Stimulated activated CD4-positive, alpha-beta T cell treated with anti-CD3 and anti-CD28 coated beads, Interleukin-2, amount 100 ng/mL, for 4 hours (primary cell): ENCODE results near the gene METTL8.
"Not testable (repeated sequence)": the region's sequence is repeated elsewhere in the genome, so short reads cannot be mapped to it uniquely, and the experiment has no call there.

Source experiments
- DNase-seq: peaks from one replicate; pipeline ENCODE4 v3.0.0-alpha.2; 2020; ENCODE audit warnings: low read depth

Gene METTL8

DNA sequence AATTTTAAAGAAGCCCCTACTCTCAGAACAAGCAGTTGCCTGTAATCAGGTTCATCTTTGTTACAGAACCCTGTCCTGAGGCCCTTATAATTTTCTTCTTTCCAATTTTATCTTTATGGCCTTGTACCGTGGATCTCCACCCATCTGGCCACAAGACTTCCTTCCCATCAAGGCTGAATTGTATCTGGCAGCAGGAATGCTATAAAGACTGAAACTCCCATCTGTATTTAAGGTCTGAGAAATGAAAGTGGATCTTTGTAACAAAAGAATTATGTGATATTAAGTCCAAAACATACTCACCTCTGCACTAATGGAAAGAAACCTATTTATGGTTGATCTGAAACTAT is 91.8 kb downstream of the METTL8 start:
- DNase-seq, result no peak

DNA sequence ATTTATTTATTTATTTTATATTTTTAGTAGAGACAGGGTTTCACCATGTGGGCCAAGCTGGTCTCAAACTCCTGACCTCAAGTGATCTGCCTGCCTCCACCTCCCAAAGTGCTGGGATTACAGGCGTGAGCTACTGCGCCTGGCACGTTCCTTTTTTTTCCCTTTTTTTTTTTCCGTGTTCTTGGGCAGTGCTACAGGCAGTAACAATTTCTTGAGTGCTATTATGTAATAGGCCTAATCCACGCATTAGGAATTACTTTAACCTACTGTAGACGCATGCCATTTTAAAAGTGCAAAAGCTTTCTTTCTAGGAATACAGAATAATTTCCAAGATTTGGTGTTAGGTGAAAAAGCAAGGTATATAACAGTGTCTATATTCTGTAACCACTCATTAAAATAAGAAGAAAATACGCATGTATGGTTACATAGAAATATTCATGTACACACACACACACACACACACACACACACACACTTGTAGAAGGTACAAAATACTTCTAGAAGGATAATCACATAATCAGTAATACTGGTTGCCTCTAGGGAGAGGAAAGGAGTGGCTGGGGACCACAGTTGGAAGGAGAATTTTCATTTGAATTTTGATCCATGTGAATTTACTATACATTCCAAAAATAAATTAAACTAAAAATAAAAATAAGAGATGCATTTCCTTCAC is 92.3 kb downstream of the METTL8 start:
- no peak for DNase-seq

DNA sequence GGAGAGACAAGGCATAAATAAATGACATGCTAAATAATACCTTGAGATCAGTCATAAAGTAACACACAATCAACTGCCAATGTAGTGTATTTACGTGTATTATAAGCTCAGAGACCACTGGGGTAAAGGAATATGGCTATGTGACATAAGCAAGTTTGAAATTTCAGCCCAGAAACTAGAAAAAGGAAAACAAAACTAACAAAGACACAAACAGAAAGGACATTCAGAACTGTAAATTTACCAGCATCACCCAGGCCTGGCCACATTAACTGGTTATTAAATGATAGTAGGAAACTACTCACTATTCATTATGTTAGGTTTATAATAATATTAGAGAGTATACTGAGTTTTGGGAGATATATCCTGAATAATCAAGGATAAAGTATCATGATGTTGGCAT is 98.8 kb downstream of the METTL8 start:
- no peak for DNase-seq

- DNase-seq, result no peak
Measured at GRCh38 chr2:171334171-171334570, 99.6 kb downstream of the METTL8 start.

GRCh38 chr2:171330155-171330956 is 103.4 kb downstream of the METTL8 start:
- no peak for DNase-seq

DNA sequence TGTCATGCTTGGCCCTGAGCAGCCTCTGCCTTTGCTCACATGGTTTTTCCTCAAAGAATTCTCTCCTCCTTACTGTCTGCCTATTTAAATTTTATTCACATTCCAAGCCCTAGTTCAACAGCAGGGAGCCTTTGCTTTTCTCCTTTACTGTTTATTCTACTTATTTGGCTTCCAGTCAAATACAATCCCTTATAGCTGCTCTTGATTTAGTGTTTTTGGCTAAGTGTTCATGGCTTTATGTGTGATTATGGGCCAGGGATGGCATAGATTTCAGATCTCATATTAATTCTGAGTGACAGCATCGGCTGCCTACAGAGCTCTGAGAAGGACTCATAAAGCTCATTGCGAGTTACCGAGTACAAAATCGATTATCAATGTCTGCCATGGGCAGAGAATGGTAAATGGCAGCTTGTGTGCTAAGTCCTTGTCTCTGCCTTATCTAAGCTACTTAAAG is 106.7 kb downstream of the METTL8 start:
- DNase-seq, result no peak

DNA sequence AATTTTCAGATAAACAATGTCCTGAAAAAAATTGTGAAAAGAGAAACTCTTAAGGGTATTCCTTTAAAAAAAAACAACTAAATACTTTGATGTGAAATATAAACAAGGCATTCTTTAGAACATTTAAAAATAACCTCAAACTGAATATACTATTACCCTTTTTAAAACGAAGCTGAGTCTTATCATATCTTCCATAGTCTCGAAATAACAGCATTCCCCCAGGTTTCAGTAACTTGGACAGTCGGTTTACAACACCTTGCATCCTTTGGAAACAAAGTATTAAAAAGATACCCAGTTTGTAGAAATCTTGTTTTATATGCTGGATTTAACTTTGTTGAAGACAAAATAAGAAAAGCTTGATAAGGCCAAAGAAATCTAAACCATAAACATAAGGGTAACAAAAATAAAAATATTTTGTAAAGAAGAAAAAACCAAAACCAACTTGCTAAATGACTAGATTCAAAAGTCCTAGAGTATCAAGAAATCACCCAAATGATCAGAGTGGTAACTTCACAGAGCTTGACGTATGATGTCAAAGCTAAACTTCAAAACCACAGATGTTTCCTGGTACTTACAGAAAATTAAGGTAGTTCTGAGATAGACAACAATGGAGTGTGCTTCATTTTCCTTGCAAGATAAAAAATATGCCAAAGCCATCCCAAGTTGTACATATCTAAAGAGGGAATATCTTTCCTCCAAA is 107.8 kb downstream of the METTL8 start:
- no peak for DNase-seq

DNA sequence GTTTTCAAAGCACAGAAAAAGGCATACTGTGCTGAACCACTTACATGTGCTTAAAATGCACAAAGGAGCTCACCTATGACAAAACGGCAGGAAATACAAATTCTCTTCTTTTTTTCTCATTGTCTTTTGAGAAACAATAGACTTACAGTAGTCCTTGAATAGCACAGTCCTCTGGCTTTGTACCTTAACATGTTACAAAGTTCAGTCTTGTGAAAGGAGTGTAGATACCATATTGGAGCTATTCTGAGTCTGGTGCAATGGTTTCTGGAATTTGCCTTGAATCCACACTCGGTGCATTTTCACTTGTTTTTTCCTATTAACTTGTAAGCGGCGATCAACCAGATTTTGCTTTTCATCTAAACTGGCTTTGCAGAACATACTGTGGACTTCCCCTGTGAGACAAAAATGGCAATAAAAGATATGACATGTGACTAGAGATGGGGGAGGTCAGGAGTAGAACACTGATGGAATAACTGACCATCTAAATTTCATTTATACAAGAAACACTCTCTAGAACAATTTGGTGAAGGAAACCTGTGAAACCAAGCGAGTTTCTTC is 109.7 kb downstream of the METTL8 start:
- DNase-seq, result no peak

DNA sequence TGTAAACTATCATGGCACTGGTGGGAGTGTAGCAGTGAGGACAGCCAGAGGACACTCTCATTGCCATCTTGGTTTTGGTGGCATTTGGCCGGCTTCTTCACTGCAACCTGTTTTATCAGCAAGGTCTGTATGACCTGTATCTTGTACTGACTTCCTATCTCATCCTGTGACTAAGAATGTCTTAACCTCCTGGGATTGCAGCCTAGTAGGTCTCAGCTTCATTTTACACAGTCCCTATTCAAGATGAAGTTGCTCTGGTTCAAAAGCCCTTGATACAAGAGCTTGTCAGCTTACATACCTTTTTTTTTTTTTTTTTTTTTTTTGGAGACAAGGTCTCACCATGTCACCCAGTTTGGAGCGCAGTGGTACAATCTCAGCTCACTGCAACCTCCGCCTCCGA is 110.9 kb downstream of the METTL8 start:
- DNase-seq, result no peak

DNA sequence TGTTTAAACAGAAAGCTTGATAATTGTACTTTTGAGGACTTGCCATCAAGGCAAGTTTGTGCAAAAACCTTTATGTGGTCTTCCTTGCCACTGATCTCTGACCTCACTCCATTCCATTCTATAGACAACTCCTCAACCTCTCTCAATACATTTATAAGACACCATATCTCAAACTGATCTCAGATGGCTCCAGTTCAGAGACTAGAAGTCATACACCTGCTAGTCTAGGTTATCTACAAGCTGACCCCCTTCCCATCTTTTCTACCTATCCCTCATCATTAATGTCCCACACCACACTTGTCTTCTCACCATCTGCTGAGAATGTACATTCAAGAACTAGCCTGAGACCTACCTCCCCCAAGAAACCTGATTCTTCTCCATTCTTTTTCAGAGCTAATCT is 113.1 kb downstream of the METTL8 start:
- DNase-seq, result no peak

DNA sequence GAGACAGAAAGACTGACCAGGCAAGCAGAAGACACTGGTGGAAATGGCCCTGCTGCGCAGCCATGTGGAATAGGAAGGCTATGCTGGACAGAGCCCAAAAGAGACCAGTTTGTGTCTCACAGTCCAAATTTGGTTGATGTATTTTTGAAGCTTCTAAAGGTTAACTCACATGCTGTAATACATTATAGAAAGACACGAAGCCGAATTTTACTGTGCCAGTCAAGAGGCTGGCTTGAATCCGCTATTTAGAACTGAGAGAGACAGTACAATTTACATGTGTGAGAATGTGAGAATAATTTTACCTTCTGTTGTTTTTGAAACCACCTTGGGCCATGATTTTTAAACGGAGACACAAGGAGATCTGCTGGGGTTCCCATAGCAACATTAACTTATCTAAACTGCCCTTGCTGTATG is 113.6 kb downstream of the METTL8 start:
- DNase-seq, result no peak

DNA sequence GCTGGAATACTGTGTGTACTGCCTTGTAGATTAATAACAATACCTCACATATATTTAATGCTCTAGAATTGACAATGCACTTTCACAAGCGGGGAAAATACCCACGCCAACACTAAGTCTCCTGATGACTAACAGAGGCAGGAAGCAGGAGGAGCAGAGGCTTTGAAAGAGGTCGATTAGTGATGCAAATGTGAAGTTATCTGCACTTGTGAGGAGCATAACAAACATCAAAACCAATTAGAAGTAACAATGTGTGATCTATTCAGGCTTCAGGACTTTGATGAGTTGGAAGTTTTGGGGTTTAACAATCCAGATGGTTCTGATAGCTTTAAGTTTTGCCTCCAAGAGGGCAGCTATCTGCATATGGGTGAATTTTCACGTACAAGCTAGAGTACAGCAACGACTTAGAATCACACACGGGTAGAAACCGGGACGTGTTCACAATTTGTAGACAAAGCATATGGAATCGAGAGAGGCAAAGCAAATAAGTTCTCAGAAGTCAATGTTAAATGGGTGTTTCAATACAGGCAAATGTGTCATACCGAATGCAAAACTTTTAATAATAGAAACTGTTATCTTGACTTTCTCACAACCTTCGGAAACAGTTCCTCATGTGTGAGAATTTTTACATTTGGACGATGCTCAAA is 114.5 kb downstream of the METTL8 start:
- peak; percentile 49 for DNase-seq

- no peak for DNase-seq
Measured at GRCh38 chr2:171318463-171318934, 115.3 kb downstream of the METTL8 start.

DNA sequence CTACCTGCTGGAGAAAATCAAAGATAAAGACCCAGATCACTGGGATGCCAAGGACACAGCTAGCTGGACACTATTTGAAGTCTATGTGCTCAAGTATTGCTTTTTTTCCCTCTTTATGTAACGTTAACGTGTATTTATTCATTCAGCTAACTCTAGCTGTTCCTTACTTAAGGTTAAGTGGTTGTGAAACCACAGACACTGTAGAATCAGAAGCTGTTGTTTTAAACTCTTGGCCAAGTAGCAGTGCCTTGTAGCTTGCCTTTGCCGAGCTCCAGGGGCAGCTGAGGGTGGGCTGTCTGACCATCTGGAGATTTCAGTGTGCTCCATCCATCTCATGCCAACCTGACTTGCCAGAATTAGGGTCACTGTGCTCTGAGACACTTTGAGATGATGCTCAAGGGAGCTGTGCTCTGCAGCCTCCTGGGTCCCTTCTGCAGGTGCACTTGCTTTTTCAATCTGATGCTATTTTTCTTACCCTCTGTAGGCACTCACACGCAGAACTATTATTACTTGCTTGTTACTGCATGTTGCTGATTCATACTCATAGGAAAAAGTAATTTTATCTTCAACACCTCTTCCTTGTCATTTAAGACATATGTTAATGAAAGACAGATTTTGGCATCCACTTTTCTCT is 116.2 kb downstream of the METTL8 start:
- no peak for DNase-seq

DNA sequence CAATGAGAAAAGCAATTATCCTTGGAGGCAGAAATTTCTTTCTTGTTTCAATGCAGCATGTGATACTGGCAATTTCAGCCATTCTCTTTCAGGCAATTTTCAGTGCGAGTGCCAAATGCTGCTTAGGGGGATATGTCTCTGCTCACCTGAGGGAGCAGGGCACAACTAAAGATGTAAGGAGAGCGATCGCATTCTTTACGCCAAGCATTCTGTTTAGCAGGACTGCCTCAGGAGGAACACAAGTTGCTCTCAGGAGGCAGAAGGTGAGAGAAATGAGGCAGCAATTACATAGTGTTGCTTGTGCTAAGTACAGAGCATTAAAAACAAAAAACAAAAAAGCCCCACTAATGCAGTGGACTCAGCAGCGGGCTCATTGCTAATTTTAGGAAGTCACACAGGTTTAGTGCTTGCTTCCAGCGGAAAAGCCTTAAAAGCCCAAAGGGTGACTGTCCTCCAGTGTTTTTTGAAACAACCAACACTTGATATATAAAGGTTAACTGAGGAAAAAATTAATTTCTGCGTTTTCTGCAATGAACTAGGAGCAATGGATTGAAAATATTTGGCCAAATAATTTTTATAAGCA is 116.9 kb downstream of the METTL8 start:
- DNase-seq, result no peak

DNA sequence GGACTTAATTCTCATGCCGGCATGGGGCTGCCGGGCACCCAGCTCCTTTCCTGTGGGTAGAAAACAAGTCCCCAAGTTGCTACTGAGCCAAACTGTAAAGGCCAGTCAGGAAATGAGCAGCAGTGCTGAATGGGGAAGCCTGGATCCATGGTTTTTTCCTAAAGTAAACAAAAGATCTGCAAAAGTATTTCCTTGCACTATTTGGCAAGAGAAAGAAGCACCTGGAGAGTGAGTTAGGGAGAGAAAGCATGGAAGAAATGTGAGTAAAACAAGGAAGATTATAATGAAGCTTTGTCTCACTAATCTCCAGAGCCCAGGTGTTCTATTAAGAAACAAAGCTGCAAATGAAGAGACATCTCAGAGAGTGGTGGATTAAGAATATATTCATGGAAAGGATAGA is 117.6 kb downstream of the METTL8 start:
- no peak for DNase-seq

DNA sequence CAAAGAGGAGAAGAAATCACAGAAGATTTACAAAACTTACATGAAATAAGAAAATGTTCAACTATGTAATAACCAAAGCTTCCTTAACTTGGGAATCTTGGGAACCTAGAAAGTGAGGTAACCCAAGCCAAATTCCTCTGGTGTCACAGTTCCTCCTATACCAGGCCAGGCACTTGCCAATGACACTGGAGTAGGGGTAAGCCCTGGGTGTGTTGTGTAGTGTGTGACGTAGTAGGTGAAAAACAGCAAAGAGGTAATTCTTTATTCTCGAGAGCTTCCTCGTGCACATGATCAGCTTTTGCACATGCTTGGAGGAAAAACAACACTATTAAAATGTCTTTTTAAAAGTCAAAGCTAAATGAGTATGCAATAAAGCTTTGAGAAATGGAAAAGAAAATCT is 118.0 kb downstream of the METTL8 start:
- DNase-seq, result no peak

- not testable (repeated sequence) for DNase-seq
Measured at GRCh38 chr2:171312182-171312581, 121.6 kb downstream of the METTL8 start.

DNA sequence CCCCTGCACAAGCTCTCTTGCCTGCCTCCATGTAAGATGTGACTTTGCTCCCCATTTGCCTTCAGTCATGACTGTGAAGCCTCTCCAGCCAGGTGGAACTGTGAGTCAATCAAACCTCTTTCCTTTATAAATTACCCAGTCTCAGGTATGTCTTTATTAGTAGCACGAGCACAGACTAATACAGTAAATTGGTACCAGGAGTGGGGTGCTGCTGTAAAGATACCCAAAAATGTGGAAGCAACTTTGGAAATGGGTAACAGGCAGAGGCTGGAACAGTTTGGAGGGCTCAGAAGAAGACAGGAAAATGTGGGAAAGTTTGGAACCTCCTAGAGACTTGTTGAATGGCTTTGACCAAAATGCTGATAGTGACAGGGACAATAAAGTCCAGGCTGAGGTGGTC is 122.2 kb downstream of the METTL8 start:
- DNase-seq, result not testable (repeated sequence)

- no peak for DNase-seq
Measured at GRCh38 chr2:171310889-171311288, 122.9 kb downstream of the METTL8 start.
